GM19452 (cell line): ENCODE results near the gene ABCA6.
"Not testable (repeated sequence)": the region's sequence is repeated elsewhere in the genome, so short reads cannot be mapped to it uniquely, and the experiment has no call there.

Experiments used
- ATAC-seq: cut with Tn5 transposase; IDR thresholded peaks from one replicate; pipeline ENCODE4 v1.9.1; 2021; ENCODE audit not compliant: unreplicated experiment

ABCA6 gene

GRCh38 chr17:69078864-69079263 lies 62.8 kb downstream of the ABCA6 start:
- ATAC-seq, result no peak

- no peak for ATAC-seq
Observed at GRCh38 chr17:69075823-69076222, 65.9 kb downstream of the ABCA6 start.

- ATAC-seq, result not testable (repeated sequence)
Observed at GRCh38 chr17:69073392-69073791, 68.3 kb downstream of the ABCA6 start.

- ATAC-seq, result not testable (repeated sequence)
Observed at GRCh38 chr17:69072803-69073256, 68.9 kb downstream of the ABCA6 start.

GRCh38 chr17:69071233-69071586 lies 70.5 kb downstream of the ABCA6 start:
- ATAC-seq, result not testable (repeated sequence)

GRCh38 chr17:69070378-69071232 lies 71.1 kb downstream of the ABCA6 start:
- ATAC-seq, result not testable (repeated sequence)

GRCh38 chr17:69069226-69069750 lies 72.4 kb downstream of the ABCA6 start:
- no peak for ATAC-seq

GRCh38 chr17:69067274-69068047 lies 74.2 kb downstream of the ABCA6 start:
- no peak for ATAC-seq

GRCh38 chr17:69066482-69066881 lies 75.2 kb downstream of the ABCA6 start:
- no peak for ATAC-seq

- no peak for ATAC-seq
Observed at GRCh38 chr17:69065113-69065512, 76.6 kb downstream of the ABCA6 start.

- ATAC-seq, result no peak
Observed at GRCh38 chr17:69064476-69064875, 77.2 kb downstream of the ABCA6 start.

GRCh38 chr17:69064001-69064400 lies 77.7 kb downstream of the ABCA6 start:
- ATAC-seq, result no peak

- no peak for ATAC-seq
Observed at GRCh38 chr17:69062860-69063581, 78.7 kb downstream of the ABCA6 start.

- ATAC-seq, result no peak
Observed at GRCh38 chr17:69061721-69062556, 79.8 kb downstream of the ABCA6 start.

GRCh38 chr17:69060822-69061221 lies 80.9 kb downstream of the ABCA6 start, which contains the start of gene ABCA9:
TSS of gene ABCA9 (minus strand) at chr17:69060927. CDS start at chr17:69051126, 9,801 bp downstream.
- no peak for ATAC-seq

- no peak for ATAC-seq
Observed at GRCh38 chr17:69059458-69060175, 82.1 kb downstream of the ABCA6 start.

GRCh38 chr17:69058165-69058564 lies 83.5 kb downstream of the ABCA6 start:
- no peak for ATAC-seq

GRCh38 chr17:69057280-69057679 lies 84.4 kb downstream of the ABCA6 start:
- ATAC-seq, result no peak

GRCh38 chr17:69056179-69056823 lies 85.4 kb downstream of the ABCA6 start:
- no peak for ATAC-seq
